Ascending aorta (tissue), 2 donors: ENCODE data around the gene RET. TPM values are rescaled to one million over a fixed set of nuclear protein-coding genes. Genes with fewer than 3 reads are reported as not detected.

Source experiments
- DNase-seq, 2 donors: peaks; one replicate each; pipeline ENCODE4 v3.0.0-alpha.2; 2019; ENCODE audit warnings: low spot score in 2 of 2
- H3K27ac ChIP-seq, 2 donors: fragments of 200-600 bp; sonication (generic); one replicate each; pipeline ENCODE4 v1.5.1; 2016 to 2017; ENCODE audit warnings: mild to moderate bottlenecking in 1 of 2
- H3K27me3 ChIP-seq: fragments of 200-600 bp; sonication (generic); one replicate; pipeline ENCODE4 v1.5.1; 2017
- H3K36me3 ChIP-seq, 2 donors: fragments of 200-600 bp; sonication (generic); one replicate each; pipeline ENCODE4 v1.5.1; 2016
- H3K4me1 ChIP-seq, 2 donors: fragments of 200-600 bp; sonication (generic); one replicate each; pipeline ENCODE4 v1.5.1; 2016 to 2017; ENCODE audit warnings: mild to moderate bottlenecking in 1 of 2
- H3K4me3 ChIP-seq, 2 donors: fragments of 200-600 bp; sonication (generic); one replicate each; pipeline ENCODE4 v1.5.1; 2016 to 2017; ENCODE audit warnings: mild to moderate bottlenecking in 1 of 2
- H3K9me3 ChIP-seq, 2 donors: fragments of 200-600 bp; sonication (generic); one replicate each; pipeline ENCODE4 v1.5.1; 2016
- intact Hi-C: fragments of 100-400 bp; cut with DNase I; formaldehyde crosslinking; loops from one replicate; pipeline ENCODE4 v1.15.1; 2023
- total RNA-seq: library from RNA; depleted of rRNA; stranded (reverse); fragments of >200 nt; gene quantifications from one replicate; pipeline ENCODE4 v1.1.0, GENCODE V29; 2016
- TF ChIP-seq, protein P1 (sequence below), 3 experiments: fragments of 200-600 bp in 2 of 3; fragments of 450-650 bp in 1 of 3; sonication (generic) in 2 of 3; IDR thresholded peaks; one replicate each; pipeline ENCODE4 v1.5.1; 2016 to 2019; ENCODE audit warnings: antibody characterized with exemption in 3 of 3, mild to moderate bottlenecking in 1 of 3, moderate library complexity in 1 of 3

The RET gene
- total RNA-seq, 1 donor from 2014 or later, result not detected

DNA sequence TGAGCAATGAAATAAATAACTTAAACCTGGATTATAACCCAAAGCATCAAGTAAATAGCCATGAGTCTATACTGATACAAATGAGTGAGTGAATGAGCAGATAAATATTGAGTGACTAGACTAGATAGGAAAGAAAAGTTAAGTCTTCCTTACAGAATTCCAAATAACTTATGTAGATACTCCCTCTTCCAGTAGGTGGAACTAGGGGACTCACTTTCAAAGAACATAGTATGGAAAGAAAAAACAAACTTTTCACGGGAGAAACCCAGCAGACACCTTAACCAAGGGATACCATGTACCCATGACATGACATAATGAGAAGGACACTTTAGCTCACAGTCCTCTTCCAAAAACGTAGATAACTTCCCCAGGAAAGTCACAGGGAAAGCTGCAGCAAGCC is 93.6 kb downstream of the RET start:
- TF ChIP-seq, protein P1, sequence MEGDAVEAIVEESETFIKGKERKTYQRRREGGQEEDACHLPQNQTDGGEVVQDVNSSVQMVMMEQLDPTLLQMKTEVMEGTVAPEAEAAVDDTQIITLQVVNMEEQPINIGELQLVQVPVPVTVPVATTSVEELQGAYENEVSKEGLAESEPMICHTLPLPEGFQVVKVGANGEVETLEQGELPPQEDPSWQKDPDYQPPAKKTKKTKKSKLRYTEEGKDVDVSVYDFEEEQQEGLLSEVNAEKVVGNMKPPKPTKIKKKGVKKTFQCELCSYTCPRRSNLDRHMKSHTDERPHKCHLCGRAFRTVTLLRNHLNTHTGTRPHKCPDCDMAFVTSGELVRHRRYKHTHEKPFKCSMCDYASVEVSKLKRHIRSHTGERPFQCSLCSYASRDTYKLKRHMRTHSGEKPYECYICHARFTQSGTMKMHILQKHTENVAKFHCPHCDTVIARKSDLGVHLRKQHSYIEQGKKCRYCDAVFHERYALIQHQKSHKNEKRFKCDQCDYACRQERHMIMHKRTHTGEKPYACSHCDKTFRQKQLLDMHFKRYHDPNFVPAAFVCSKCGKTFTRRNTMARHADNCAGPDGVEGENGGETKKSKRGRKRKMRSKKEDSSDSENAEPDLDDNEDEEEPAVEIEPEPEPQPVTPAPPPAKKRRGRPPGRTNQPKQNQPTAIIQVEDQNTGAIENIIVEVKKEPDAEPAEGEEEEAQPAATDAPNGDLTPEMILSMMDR (IDR thresholded peaks at IDR 0.05), result no peak
- H3K9me3 ChIP-seq, result no peaks in the 10 kb centered on the region
- no peaks in the 10 kb centered on the region for H3K4me1 ChIP-seq
- no peak overlapping the region for H3K4me3 ChIP-seq
- H3K27me3 ChIP-seq, result no peaks in the 10 kb centered on the region
- H3K27ac ChIP-seq, result no peak overlapping the region
- intact Hi-C loops, result no loop called here
- no peak for DNase-seq
- peaks cover 12 to 61% of the 10 kb centered on the region in 2 donors for H3K36me3 ChIP-seq

DNA sequence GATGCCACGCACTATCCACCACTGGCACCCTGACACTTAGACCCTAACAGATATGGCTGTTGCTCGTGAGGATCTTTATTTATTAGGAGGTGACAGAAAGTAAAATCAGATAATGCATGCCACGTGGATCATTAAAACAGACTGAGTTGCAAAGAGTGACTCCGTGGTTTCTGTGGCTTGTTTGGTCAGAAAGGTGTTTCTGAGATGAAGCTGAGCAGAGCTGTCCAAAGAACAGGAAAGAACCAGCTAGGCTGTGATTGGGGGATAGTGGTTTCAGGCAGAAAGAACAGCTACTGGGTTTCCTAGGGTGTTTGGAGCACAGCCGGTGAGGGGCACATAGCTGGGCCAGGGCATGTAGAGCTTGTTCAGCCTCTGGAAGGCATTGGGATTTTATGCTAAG is 95.8 kb downstream of the RET start:
- TF ChIP-seq, protein P1 (IDR thresholded peaks at IDR 0.05), result no peak
- H3K27me3 ChIP-seq, result no peaks in the 10 kb centered on the region
- no peaks in the 10 kb centered on the region for H3K4me1 ChIP-seq
- peaks cover 19 to 82% of the 10 kb centered on the region in 2 donors for H3K36me3 ChIP-seq
- H3K9me3 ChIP-seq, result no peaks in the 10 kb centered on the region
- H3K27ac ChIP-seq, result no peak overlapping the region
- DNase-seq, result no peak
- no peak overlapping the region for H3K4me3 ChIP-seq
- intact Hi-C loops, result no loop called here

DNA sequence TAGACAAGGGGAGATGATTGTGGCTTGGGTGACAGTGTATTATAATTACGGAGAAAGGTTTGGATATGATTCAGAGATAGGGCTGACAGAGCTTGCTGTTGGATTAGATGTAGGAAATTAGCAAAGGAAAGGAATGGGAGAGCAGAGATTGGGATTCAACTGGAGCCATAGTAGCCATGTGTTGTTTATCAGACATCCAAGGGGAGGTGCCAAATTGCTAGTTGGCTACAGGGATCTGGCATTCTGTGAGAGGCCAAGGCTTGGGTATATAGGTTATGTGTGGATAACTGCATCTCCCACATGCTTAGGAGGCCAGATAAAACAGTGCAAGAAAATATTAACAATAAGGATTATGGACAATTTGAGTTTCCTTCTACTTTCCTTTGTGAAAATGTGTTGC is 96.3 kb downstream of the RET start:
- H3K27ac ChIP-seq, result no peak overlapping the region
- H3K4me3 ChIP-seq, result no peak overlapping the region
- H3K27me3 ChIP-seq, result no peaks in the 10 kb centered on the region
- no peaks in the 10 kb centered on the region for H3K9me3 ChIP-seq
- intact Hi-C loops, result no loop called here
- no peaks in the 10 kb centered on the region for H3K4me1 ChIP-seq
- peaks cover 23 to 86% of the 10 kb centered on the region in 2 donors for H3K36me3 ChIP-seq
- no peak for DNase-seq
- TF ChIP-seq, protein P1 (IDR thresholded peaks at IDR 0.05), result no peak

DNA sequence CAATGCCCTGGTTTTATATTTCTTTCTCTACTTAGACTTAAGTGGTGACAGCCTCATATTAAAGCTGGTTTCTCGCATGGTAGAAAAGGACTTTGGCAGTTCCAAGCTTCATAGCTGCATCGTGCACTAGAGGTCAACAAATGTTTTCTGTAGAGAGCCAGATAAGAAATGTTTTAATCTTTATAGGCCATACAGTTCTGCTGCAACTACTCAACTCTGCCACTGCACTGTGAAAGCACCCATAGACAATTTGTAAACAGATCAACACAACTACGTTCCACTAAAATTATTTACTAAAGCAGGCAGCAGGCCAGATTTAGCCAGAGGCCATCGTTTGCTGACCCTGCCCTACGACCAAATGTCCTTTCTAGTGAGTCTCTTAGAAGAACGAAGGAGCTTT is 98.1 kb downstream of the RET start:
- Histone ChIP-seq H3K36me3 (peaks cover 31 to 87% of the 10 kb centered on the region in 2 donors), H3K9me3 (no peaks in the 10 kb centered on the region), H3K27me3 (no peaks in the 10 kb centered on the region), H3K4me1 (no peaks in the 10 kb centered on the region), H3K4me3 (no peak overlapping the region), H3K27ac (no peak overlapping the region)
- intact Hi-C loops, result no loop called here
- TF ChIP-seq, protein P1 (IDR thresholded peaks at IDR 0.05), result no peak
- no peak for DNase-seq

DNA sequence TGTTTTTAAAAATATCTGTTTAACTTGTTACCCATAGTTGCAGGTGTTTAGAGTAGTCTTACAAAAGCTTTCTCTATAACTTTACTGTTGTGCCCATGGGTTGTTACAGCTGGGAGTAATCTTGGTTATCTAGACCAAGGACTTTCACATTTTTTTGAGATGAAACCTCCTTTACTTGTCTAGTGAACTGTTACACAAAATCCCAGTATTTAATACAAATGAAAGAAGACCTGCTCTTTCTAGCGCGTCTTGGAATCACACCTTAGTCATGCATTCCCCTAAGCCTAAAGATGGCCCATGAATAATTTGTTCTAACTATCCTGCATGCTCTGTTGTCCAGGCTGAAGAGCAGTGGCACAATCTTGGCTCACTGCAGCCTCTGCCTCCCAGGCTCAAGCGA is 99.4 kb downstream of the RET start:
- intact Hi-C loops, result no loop called here
- Histone ChIP-seq H3K4me3 (no peak overlapping the region), H3K27ac (no peak overlapping the region), H3K9me3 (no peaks in the 10 kb centered on the region), H3K36me3 (peaks cover 35 to 96% of the 10 kb centered on the region in 2 donors), H3K4me1 (no peaks in the 10 kb centered on the region), H3K27me3 (no peaks in the 10 kb centered on the region)
- TF ChIP-seq, protein P1 (IDR thresholded peaks at IDR 0.05), result no peak
- DNase-seq, result no peak

DNA sequence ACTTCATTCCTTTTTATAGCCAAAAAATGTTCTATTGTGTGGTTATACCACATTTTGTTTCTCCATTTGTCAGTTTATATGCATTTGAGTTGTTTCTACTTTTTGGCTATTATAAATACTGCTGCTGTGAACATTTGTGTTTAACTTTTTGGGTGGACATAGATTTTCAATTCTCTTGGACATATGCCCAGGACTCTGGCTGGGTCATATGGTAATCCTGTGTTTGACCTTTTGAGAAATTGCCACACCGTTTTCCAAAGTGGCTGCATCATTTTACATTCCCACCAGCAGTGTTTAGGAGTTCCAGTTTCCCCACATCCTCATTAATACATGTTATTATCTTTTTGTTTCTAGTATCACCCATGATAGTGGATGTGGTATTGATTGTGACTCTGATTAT is 100.7 kb downstream of the RET start:
- Histone ChIP-seq H3K36me3 (peaks cover 34 to 95% of the 10 kb centered on the region in 2 donors), H3K27me3 (no peaks in the 10 kb centered on the region), H3K4me3 (no peak overlapping the region), H3K4me1 (no peaks in the 10 kb centered on the region), H3K27ac (no peak overlapping the region), H3K9me3 (no peaks in the 10 kb centered on the region)
- TF ChIP-seq, protein P1 (IDR thresholded peaks at IDR 0.05), result no peak
- intact Hi-C loops, result no loop called here
- DNase-seq, result no peak
